ENCODE data around the gene GFOD1. TPM values are rescaled to one million over a fixed set of nuclear protein-coding genes. Genes with fewer than 3 reads are reported as not detected.

GFOD1 gene
- polyA plus RNA-seq, 1 donor from 2014 or later: 7.0 TPM

- no peaks in the 10 kb centered on the region for H3K79me2 ChIP-seq (replicated peaks; ENCODE audit: insufficient read depth, low read length)
- H4K20me1 ChIP-seq (ENCODE audit: insufficient read depth): no peaks in the 10 kb centered on the region
- H3K9me3 ChIP-seq (ENCODE audit: low read length): no peaks in the 10 kb centered on the region
- H3F3A ChIP-seq (ENCODE audit: insufficient read depth, low read length, poor library complexity, severe bottlenecking): no peaks in the 10 kb centered on the region
- no peak overlapping the region for H3K4me2 ChIP-seq (ENCODE audit: low read length)
- H3K9me2 ChIP-seq (ENCODE audit: insufficient read depth, low read length): no peaks in the 10 kb centered on the region
- H3K36me3 ChIP-seq (ENCODE audit: insufficient read depth, low read length): no peaks in the 10 kb centered on the region
- no peaks in the 10 kb centered on the region for H3K27me3 ChIP-seq (ENCODE audit: insufficient read depth, low read depth, low read length)
- no peak overlapping the region for H3K27ac ChIP-seq (ENCODE audit: low read length)
- TF ChIP-seq, protein P1, sequence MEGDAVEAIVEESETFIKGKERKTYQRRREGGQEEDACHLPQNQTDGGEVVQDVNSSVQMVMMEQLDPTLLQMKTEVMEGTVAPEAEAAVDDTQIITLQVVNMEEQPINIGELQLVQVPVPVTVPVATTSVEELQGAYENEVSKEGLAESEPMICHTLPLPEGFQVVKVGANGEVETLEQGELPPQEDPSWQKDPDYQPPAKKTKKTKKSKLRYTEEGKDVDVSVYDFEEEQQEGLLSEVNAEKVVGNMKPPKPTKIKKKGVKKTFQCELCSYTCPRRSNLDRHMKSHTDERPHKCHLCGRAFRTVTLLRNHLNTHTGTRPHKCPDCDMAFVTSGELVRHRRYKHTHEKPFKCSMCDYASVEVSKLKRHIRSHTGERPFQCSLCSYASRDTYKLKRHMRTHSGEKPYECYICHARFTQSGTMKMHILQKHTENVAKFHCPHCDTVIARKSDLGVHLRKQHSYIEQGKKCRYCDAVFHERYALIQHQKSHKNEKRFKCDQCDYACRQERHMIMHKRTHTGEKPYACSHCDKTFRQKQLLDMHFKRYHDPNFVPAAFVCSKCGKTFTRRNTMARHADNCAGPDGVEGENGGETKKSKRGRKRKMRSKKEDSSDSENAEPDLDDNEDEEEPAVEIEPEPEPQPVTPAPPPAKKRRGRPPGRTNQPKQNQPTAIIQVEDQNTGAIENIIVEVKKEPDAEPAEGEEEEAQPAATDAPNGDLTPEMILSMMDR (IDR thresholded peaks at IDR 0.05; ENCODE audit: poor library complexity, severe bottlenecking): no peak
- no peak for TF ChIP-seq EZH2 (IDR thresholded peaks at IDR 0.05; ENCODE audit: borderline replicate concordance, insufficient read depth, low read length, poor library complexity, severe bottlenecking)
- no peak for TF ChIP-seq REST (IDR thresholded peaks at IDR 0.05; ENCODE audit: borderline replicate concordance)
- TF ChIP-seq SMC3 (conservative IDR thresholded peaks at IDR 0.05; ENCODE audit: poor library complexity): no peak
- no peak for TF ChIP-seq RAD21 (conservative IDR thresholded peaks at IDR 0.05)
- no peak for TF ChIP-seq MXI1 (conservative IDR thresholded peaks at IDR 0.05; ENCODE audit: poor library complexity, severe bottlenecking)
- no peak for TF ChIP-seq POLR2AphosphoS5 (IDR thresholded peaks at IDR 0.05)
- no peak for TF ChIP-seq TAF1 (IDR thresholded peaks at IDR 0.05; ENCODE audit: low read depth)
- no peak for TF ChIP-seq EP300 (conservative IDR thresholded peaks at IDR 0.05; ENCODE audit: poor library complexity, severe bottlenecking)
- no peak overlapping the region for H3K4me3 ChIP-seq (ENCODE audit: low read length)
- no peak overlapping the region for H3K9ac ChIP-seq (ENCODE audit: low read length)
- no peak overlapping the region for H2AFZ ChIP-seq (ENCODE audit: low read depth, low read length)
These were observed 115.3 kb downstream of the GFOD1 start for GRCh38 chr6:13372076-13372475.

GRCh38 chr6:13371421-13372072 lies 115.9 kb downstream of the GFOD1 start:
- H3K4me3 ChIP-seq (ENCODE audit: low read length): no peak overlapping the region
- H3K27me3 ChIP-seq (ENCODE audit: insufficient read depth, low read depth, low read length): no peaks in the 10 kb centered on the region
- H3K79me2 ChIP-seq (replicated peaks; ENCODE audit: insufficient read depth, low read length): no peaks in the 10 kb centered on the region
- no peaks in the 10 kb centered on the region for H3K36me3 ChIP-seq (ENCODE audit: insufficient read depth, low read length)
- H3K9me2 ChIP-seq (ENCODE audit: insufficient read depth, low read length): no peaks in the 10 kb centered on the region
- H2AFZ ChIP-seq (ENCODE audit: low read depth, low read length): no peak overlapping the region
- H3K9ac ChIP-seq (ENCODE audit: low read length): no peak overlapping the region
- no peaks in the 10 kb centered on the region for H4K20me1 ChIP-seq (ENCODE audit: insufficient read depth)
- H3K9me3 ChIP-seq (ENCODE audit: low read length): no peaks in the 10 kb centered on the region
- no peak overlapping the region for H3K4me2 ChIP-seq (ENCODE audit: low read length)
- TF ChIP-seq POLR2AphosphoS5 (IDR thresholded peaks at IDR 0.05) (no peak), REST (IDR thresholded peaks at IDR 0.05; ENCODE audit: borderline replicate concordance) (no peak), EP300 (conservative IDR thresholded peaks at IDR 0.05; ENCODE audit: poor library complexity, severe bottlenecking) (no peak), SMC3 (conservative IDR thresholded peaks at IDR 0.05; ENCODE audit: poor library complexity) (no peak)
- H3F3A ChIP-seq (ENCODE audit: insufficient read depth, low read length, poor library complexity, severe bottlenecking): no peaks in the 10 kb centered on the region
- H3K27ac ChIP-seq (ENCODE audit: low read length): no peak overlapping the region
